ENCODE data around the gene BRI3.

Gene BRI3

DNA sequence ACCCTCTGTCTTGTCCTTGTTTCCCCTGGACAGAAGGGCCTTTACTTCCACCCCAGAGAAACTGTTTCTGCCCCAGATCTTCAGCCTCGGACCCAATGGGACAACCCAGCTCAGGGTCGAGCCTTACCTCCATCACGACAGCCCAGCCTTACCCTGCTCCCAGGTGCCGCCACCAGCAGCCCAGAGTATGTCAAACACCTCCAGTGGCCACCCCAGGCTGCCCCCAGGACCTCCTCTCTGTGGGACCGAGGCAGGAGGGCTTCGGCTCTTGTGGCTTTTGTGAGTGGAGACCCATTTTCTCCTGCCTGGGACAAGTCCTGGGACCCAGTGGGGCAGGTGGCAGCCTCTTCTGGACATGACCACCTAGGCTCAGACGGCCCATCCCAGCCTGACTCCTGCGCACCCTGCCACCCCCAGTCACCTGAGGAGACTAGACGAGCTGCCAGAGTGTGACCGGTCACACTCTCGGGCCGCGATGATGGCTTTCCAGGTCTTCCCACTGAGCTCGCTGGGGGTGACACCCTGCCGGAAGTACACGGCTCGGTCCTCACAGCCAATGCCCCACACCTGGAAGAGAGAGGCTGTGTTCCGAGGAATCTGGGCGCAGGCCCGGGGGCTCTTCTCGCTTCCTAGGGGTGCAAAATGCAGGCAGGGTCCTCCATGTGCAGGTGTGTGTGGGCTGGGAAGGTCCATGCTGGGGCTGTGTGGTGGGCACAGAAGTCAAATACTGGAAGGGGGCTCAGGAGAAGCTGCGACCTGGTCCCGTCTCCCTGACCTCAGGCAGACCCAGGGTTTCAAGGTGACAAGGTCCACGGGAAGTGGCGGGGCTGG, 44.9 kb upstream of the BRI3 start:
- CTCF ChIA-PET = no interaction called here
- TF ChIP-seq, protein P1, sequence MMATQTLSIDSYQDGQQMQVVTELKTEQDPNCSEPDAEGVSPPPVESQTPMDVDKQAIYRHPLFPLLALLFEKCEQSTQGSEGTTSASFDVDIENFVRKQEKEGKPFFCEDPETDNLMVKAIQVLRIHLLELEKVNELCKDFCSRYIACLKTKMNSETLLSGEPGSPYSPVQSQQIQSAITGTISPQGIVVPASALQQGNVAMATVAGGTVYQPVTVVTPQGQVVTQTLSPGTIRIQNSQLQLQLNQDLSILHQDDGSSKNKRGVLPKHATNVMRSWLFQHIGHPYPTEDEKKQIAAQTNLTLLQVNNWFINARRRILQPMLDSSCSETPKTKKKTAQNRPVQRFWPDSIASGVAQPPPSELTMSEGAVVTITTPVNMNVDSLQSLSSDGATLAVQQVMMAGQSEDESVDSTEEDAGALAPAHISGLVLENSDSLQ (IDR thresholded peaks at IDR 0.05) = no peak
- TF ChIP-seq LEF1 (IDR thresholded peaks at IDR 0.05; ENCODE audit: borderline replicate concordance) (no peak), ZNF384 (IDR thresholded peaks at IDR 0.05) (no peak), CTBP1 (IDR thresholded peaks at IDR 0.05; ENCODE audit: borderline replicate concordance) (no peak), FOXM1 (IDR thresholded peaks at IDR 0.05; ENCODE audit: borderline replicate concordance) (no peak), NFRKB (IDR thresholded peaks at IDR 0.05) (no peak), L3MBTL2 (conservative IDR thresholded peaks at IDR 0.05) (no peak), FOXA1 (IDR thresholded peaks at IDR 0.05) (no peak), HDGF (IDR thresholded peaks at IDR 0.05; ENCODE audit: borderline replicate concordance) (no peak), BHLHE40 (IDR thresholded peaks at IDR 0.05; ENCODE audit: borderline replicate concordance) (no peak), FOXK2 (IDR thresholded peaks at IDR 0.05) (no peak), ARNT (IDR thresholded peaks at IDR 0.05) (no peak), TARDBP (IDR thresholded peaks at IDR 0.05) (no peak), SP1 (IDR thresholded peaks at IDR 0.05) (no peak), SUZ12 (IDR thresholded peaks at IDR 0.05) (no peak), ELF4 (IDR thresholded peaks at IDR 0.05) (no peak)
- DNase-seq (ENCODE audit: extremely low spot score) = no peak
- POLR2A ChIA-PET = interaction anchor here (0.8 kb wide), 1 partner anchor 642 kb away, joined by 3 read pairs; the partner anchor contains the start of gene TRRAP

DNA sequence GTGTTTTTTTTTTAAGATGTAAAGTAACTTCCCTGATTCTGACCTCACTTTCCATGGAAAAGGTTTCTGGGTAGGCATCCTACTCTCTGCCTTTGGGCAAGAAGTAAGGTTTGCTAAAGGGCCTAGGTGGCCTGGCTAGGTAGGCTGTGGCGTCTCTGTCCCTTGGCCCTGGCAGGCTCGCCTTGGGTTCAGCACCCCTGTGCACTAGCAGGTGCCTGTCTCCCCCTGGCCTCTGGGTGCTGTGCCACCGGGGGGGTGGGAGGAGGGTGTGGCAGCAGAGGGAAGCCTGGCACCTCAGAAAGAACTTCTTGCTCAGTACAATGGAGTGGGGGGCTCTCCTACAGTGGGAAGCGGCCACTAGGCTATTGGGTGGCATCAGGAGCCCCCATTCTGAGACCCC, 43.4 kb upstream of the BRI3 start:
- ChIA-PET POLR2A (no interaction called here), CTCF (no interaction called here)
- no peak for TF ChIP-seq TARDBP (IDR thresholded peaks at IDR 0.05)
- no peak for TF ChIP-seq FOXA1 (IDR thresholded peaks at IDR 0.05)
- no peak for TF ChIP-seq ARNT (IDR thresholded peaks at IDR 0.05)
- TF ChIP-seq ZNF384 (IDR thresholded peaks at IDR 0.05) = no peak
- TF ChIP-seq L3MBTL2 (conservative IDR thresholded peaks at IDR 0.05) = no peak
- no peak for TF ChIP-seq ELF4 (IDR thresholded peaks at IDR 0.05)
- no peak for TF ChIP-seq LEF1 (IDR thresholded peaks at IDR 0.05; ENCODE audit: borderline replicate concordance)
- TF ChIP-seq CTBP1 (IDR thresholded peaks at IDR 0.05; ENCODE audit: borderline replicate concordance) = no peak
- DNase-seq (ENCODE audit: extremely low spot score) = no peak

DNA sequence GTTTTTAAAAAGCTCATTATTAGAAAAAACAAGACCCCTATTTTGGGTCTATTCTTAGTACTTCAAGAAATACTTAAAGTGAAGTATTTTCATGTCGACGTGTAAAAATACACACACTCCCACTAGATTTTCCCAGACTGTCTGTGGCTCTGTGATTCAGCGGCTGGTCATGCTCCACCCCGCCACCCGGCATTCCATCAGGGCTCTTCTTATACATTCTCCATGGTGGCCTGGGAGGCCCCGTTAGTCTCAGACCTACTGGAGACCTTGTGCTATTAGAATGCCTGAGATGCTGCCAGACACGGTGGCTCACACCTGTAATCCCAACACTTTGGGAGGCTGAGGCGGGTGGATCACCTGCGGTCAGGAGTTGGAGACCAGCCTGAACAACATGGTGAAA, 42.5 kb upstream of the BRI3 start:
- TF ChIP-seq FOXM1 (IDR thresholded peaks at IDR 0.05; ENCODE audit: borderline replicate concordance) (no peak), CTBP1 (IDR thresholded peaks at IDR 0.05; ENCODE audit: borderline replicate concordance) (no peak)
- TF ChIP-seq, protein P1 (IDR thresholded peaks at IDR 0.05) = no peak
- CTCF ChIA-PET = interaction anchor here (0.8 kb wide), 1 partner anchor 10 kb away, joined by 3 read pairs; no protein-coding TSS in a partner anchor
- DNase-seq (ENCODE audit: extremely low spot score) = no peak
- POLR2A ChIA-PET = no interaction called here

DNA sequence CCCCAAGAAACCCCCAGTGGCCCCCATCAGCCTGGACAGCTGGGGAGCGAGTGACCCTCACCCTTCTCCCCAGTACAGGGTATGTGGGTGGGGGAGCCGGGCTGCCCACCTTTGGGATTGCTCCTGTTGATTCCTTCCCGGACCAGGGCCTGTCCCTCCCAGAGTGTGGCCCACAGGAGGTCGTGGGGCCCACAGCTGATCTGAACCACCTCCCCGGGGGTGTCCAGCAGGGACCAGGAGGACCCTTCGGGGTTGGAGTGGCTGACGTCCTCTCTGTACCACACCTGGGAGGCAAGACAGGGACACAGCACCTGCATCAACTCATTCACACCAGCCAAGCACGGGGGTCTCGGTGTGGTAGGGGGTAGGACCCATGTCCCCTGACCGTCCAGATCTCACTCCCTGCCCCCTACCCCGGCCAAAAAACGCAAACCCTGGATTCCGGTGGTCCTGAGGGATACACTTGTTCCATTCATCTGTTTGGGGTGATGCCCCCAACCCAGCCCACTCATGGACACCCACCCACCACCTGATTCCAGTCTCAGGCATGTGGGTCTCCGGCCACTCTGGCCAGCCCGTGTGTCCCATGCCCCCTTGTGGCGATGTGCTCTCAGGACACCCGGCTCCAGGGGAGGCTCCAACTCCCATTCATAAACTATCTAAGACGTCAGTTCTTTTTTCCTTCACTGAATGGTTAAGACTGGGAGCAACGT, 40.4 kb upstream of the BRI3 start:
- TF ChIP-seq, protein P1 (IDR thresholded peaks at IDR 0.05) = no peak
- TF ChIP-seq LEF1 (IDR thresholded peaks at IDR 0.05; ENCODE audit: borderline replicate concordance) (no peak), TARDBP (IDR thresholded peaks at IDR 0.05) (no peak), FOXM1 (IDR thresholded peaks at IDR 0.05; ENCODE audit: borderline replicate concordance) (no peak), FOXK2 (IDR thresholded peaks at IDR 0.05) (no peak), HDGF (IDR thresholded peaks at IDR 0.05; ENCODE audit: borderline replicate concordance) (no peak)
- POLR2A ChIA-PET = no interaction called here
- CTCF ChIA-PET = no interaction called here
- peak; percentile 76 for DNase-seq (ENCODE audit: extremely low spot score)

DNA sequence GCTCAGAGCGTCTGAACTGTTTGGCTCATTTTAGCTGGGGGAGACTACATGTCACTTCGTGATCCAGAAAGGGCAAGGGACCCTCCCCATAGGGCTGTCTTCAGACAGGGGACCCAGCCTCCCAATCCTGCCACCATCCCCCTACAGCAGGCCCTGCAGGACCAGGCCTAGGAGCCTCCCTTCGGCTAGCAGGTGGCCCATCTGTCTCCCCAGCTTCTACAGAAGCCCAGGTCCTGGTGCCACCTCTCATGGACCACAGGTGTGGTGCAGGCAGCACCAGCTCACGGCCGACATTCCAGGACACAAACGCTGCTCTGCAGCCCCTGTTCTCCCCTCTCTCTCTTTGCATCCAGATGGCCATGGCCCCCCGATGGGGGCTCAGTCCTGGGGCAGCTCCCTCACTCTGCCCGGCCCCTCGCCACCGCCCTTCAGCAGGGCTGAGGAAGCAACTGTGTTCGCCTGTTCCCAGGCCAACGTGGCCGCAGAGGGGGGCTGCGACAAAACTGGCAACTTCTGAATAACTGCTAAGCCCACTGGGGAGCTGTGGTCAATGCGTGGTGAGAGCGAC, 39.7 kb upstream of the BRI3 start:
- no peak for DNase-seq (ENCODE audit: extremely low spot score)
- TF ChIP-seq TARDBP (IDR thresholded peaks at IDR 0.05) (no peak), FOXA1 (IDR thresholded peaks at IDR 0.05) (no peak), L3MBTL2 (conservative IDR thresholded peaks at IDR 0.05) (no peak), FOXK2 (IDR thresholded peaks at IDR 0.05) (no peak), ELF4 (IDR thresholded peaks at IDR 0.05) (no peak), HDGF (IDR thresholded peaks at IDR 0.05; ENCODE audit: borderline replicate concordance) (no peak), FOXM1 (IDR thresholded peaks at IDR 0.05; ENCODE audit: borderline replicate concordance) (no peak), BHLHE40 (IDR thresholded peaks at IDR 0.05; ENCODE audit: borderline replicate concordance) (no peak), CTBP1 (IDR thresholded peaks at IDR 0.05; ENCODE audit: borderline replicate concordance) (no peak), SUZ12 (IDR thresholded peaks at IDR 0.05) (no peak), ARNT (IDR thresholded peaks at IDR 0.05) (no peak), LEF1 (IDR thresholded peaks at IDR 0.05; ENCODE audit: borderline replicate concordance) (no peak), NFRKB (IDR thresholded peaks at IDR 0.05) (no peak), SP1 (IDR thresholded peaks at IDR 0.05) (no peak), ZNF384 (IDR thresholded peaks at IDR 0.05) (no peak)
- TF ChIP-seq, protein P1 (IDR thresholded peaks at IDR 0.05) = no peak
- ChIA-PET CTCF (no interaction called here), POLR2A (no interaction called here)
